AG09309 (cell line): ENCODE data around the gene POU2F2.

Source experiments
- DNase-seq: peaks from one replicate; pipeline ENCODE4 v3.0.0-alpha.2; 2010; ENCODE audit warnings: low read depth
- H3K4me3 ChIP-seq: 2 replicates; pipeline ENCODE4 v1.5.1; 2011; ENCODE audit warnings: mild to moderate bottlenecking, low read depth, low read length, moderate library complexity; ENCODE audit not compliant: control insufficient read depth
- CTCF ChIP-seq: IDR thresholded peaks from 2 replicates; pipeline ENCODE4 v1.5.1; 2011; ENCODE audit warnings: mild to moderate bottlenecking, low read depth, low read length, inconsistent platforms; ENCODE audit not compliant: insufficient read depth, control insufficient read depth; ENCODE audit errors: missing control alignments

Gene POU2F2

GRCh38 chr19:42074513-42075363 lies 57.5 kb downstream of the POU2F2 start:
- no peak for DNase-seq
- peak overlapping the region; percentile 76 for H3K4me3 ChIP-seq
- no peak for TF ChIP-seq CTCF

GRCh38 chr19:42071247-42071646 lies 61.0 kb downstream of the POU2F2 start:
- TF ChIP-seq CTCF: no peak
- H3K4me3 ChIP-seq: no peak overlapping the region
- DNase-seq: no peak

GRCh38 chr19:42069619-42070351 lies 62.5 kb downstream of the POU2F2 start, which contains the start of gene GRIK5:
TSS of gene GRIK5 (minus strand) at chr19:42070206. CDS start at chr19:42065770, 4,436 bp downstream.
- no peak within 1 kb of the TSS for H3K4me3 ChIP-seq
- no peak for DNase-seq
- TF ChIP-seq CTCF: no peak

- no peak overlapping the region for H3K4me3 ChIP-seq
- no peak for TF ChIP-seq CTCF
- DNase-seq: no peak
These were observed 63.3 kb downstream of the POU2F2 start for GRCh38 chr19:42068756-42069571.

GRCh38 chr19:42068361-42068755 lies 63.9 kb downstream of the POU2F2 start:
- no peak for TF ChIP-seq CTCF
- DNase-seq: no peak
- H3K4me3 ChIP-seq: no peak overlapping the region

- no peak for DNase-seq
- TF ChIP-seq CTCF: no peak
- H3K4me3 ChIP-seq: no peak overlapping the region
These were observed 64.8 kb downstream of the POU2F2 start for GRCh38 chr19:42067315-42067888.
